K562 (cell line): ENCODE measurements around the gene WT1. TPM values are rescaled to one million over a fixed set of nuclear protein-coding genes. Genes with fewer than 3 reads are reported as not detected.

Source experiments
- ARID4B ChIP-seq: sonication (generic); formaldehyde crosslinking; IDR thresholded peaks from 2 replicates; pipeline ENCODE4 v1.8.0; 2022; ENCODE audit warnings: mild to moderate bottlenecking, missing genetic modification reagents
- ATF1 ChIP-seq, 2 experiments: fragments of 450-650 bp in 1 of 2; IDR thresholded peaks; 2 replicates each; pipeline ENCODE4 v1.6.1; 2016; ENCODE audit warnings: missing compliant biosample characterization in 1 of 2, missing genetic modification characterization in 1 of 2
- CEBPG ChIP-seq, 3 experiments: fragments of 200-800 bp in 1 of 3; sonication (Bioruptor generic) in 1 of 3; sonication (generic) in 1 of 3; formaldehyde crosslinking in 1 of 3; IDR thresholded peaks in 2 of 3; conservative IDR thresholded peaks in 1 of 3; 2 replicates each; pipeline versions ENCODE4 v1.6.1 to v1.8.0; 2016 to 2022; ENCODE audit warnings: missing compliant biosample characterization in 2 of 3, missing genetic modification characterization in 2 of 3, mild to moderate bottlenecking in 1 of 3, missing genetic modification reagents in 1 of 3
- FOSL1 ChIP-seq: fragments of 200-800 bp; sonication (Bioruptor generic); conservative IDR thresholded peaks from 2 replicates; pipeline ENCODE4 v1.6.1; 2016; ENCODE audit warnings: missing genetic modification characterization, missing compliant biosample characterization
- GATAD2A ChIP-seq: fragments of 450-650 bp; IDR thresholded peaks from 2 replicates; pipeline ENCODE4 v1.6.1; 2017
- JUN ChIP-seq, 2 experiments: sonication (generic) in 1 of 2; formaldehyde crosslinking in 1 of 2; IDR thresholded peaks; 2 replicates each; pipeline versions ENCODE4 v1.6.1 to v1.8.0; 2012 to 2022; ENCODE audit warnings: borderline replicate concordance in 2 of 2, mild to moderate bottlenecking in 2 of 2, improper control_type of control experiment in 1 of 2, low read depth in 1 of 2, low read length in 1 of 2, missing genetic modification reagents in 1 of 2
- MAX ChIP-seq: sonication (generic); formaldehyde crosslinking; IDR thresholded peaks from 2 replicates; pipeline ENCODE4 v1.9.0; 2022; ENCODE audit warnings: mild to moderate bottlenecking, missing genetic modification reagents
- POLR2H ChIP-seq: IDR thresholded peaks from 2 replicates; pipeline ENCODE4 v1.6.1; 2016; ENCODE audit warnings: missing genetic modification characterization, low read depth, mild to moderate bottlenecking, control low read depth, missing compliant biosample characterization, moderate library complexity
- PREB ChIP-seq: sonication (generic); formaldehyde crosslinking; IDR thresholded peaks from 2 replicates; pipeline ENCODE4 v1.8.1; 2023; ENCODE audit warnings: mild to moderate bottlenecking, missing genetic modification reagents
- TAF1 ChIP-seq: IDR thresholded peaks from 2 replicates; pipeline ENCODE4 v1.6.1; 2011; ENCODE audit warnings: mild to moderate bottlenecking, low read length, moderate library complexity; ENCODE audit not compliant: insufficient read depth, control insufficient read depth, severe bottlenecking; ENCODE audit errors: extremely low read depth
- TAF9B ChIP-seq: fragments of 450-650 bp; IDR thresholded peaks from 2 replicates; pipeline ENCODE4 v1.6.1; 2018; ENCODE audit warnings: mild to moderate bottlenecking; ENCODE audit not compliant: partially characterized antibody
- TCF7 ChIP-seq: sonication (generic); IDR thresholded peaks from 2 replicates; pipeline ENCODE4 v1.6.1; 2016; ENCODE audit warnings: antibody characterized with exemption, borderline replicate concordance
- THAP12 ChIP-seq: fragments of 250-450 bp; sonication (Bioruptor Pico); IDR thresholded peaks from 2 replicates; pipeline ENCODE4 v1.9.0; 2021; ENCODE audit warnings: mild to moderate bottlenecking, inconsistent platforms
- ZBTB17 ChIP-seq: fragments of 450-650 bp; formaldehyde crosslinking; IDR thresholded peaks from 2 replicates; pipeline ENCODE4 v1.4.0; 2020; ENCODE audit warnings: mild to moderate bottlenecking
- polyA plus RNA-seq, 8 experiments: library from polyadenylated mRNA; depleted of rRNA in 4 of 8; stranded (reverse) in 5 of 8; unstranded in 3 of 8; fragments of >200 nt; fragmentation: Nextera tagmentation in 2 of 8; fragmentation: Illumina TruSeq in 1 of 8; extraction: Ambion mirVana in 2 of 8; extraction: Trizol in 1 of 8; gene quantifications; 2 replicates each; pipeline versions ENCODE4 v1.2.1 to v1.2.3, GENCODE V29; 2011 to 2014; ENCODE audit warnings: inconsistent platforms in 1 of 8, missing spikeins in 1 of 8
- total RNA-seq, 7 experiments: library from RNA; depleted of rRNA in 6 of 7; stranded (reverse); fragments of >200 nt in 6 of 7; fragmentation: Illumina TruSeq in 2 of 7; extraction: Trizol in 2 of 7; gene quantifications; 2 replicates each; pipeline versions ENCODE4 v1.2.1 to v1.2.3, GENCODE V29; 2011 to 2021; ENCODE audit warnings: low replicate concordance in 1 of 7

Gene WT1
- total and polyA plus RNA-seq, 9 of the 15 experiments (the other 6 are each of a cell fraction or from before 2014, with no cell fraction given), result 7.1 to 33.8 (median 19.4) TPM

GRCh38 chr11:32434356-32435151, 785 bp downstream of the WT1 start (continued):
- TF ChIP-seq ARID4B (CRISPR knock-in tag) (peak; percentile 64), CEBPG (CRISPR knock-in tag; IDR thresholded peaks at IDR 0.05) (peak; percentile 50; the same call in 1 of the 2 replicates), CEBPG (tag; conservative IDR thresholded peaks at IDR 0.05 in 1 of 2, IDR thresholded peaks at IDR 0.05 in 1 of 2) (0 out of 4 replicates have a peak, but pooled peaks of 1 of the 2 experiments have one; percentile 22), TCF7 (0 out of 2 replicates have a peak, but pooled peaks have one; percentile 26), ZBTB17 (CRISPR knock-in tag) (peak; percentile 59; the same call in 1 of the 2 replicates), MAX (CRISPR knock-in tag) (peak; percentile 31; the same call in 1 of the 2 replicates), THAP12 (CRISPR knock-in tag) (peak; percentile 49; the same call in 1 of the 2 replicates), JUN (IDR thresholded peaks at IDR 0.05; ENCODE audit: borderline replicate concordance, low read depth, low read length) (peak; percentile 67), JUN (CRISPR knock-in tag; IDR thresholded peaks at IDR 0.05; ENCODE audit: borderline replicate concordance) (no peak), PREB (CRISPR knock-in tag) (no peak), TAF1 (peak; percentile 79), FOSL1 (0 out of 2 replicates have a peak, but pooled peaks have one; percentile 33), TAF9B (peak; percentile 72), ATF1 (CRISPR knock-in tag; IDR thresholded peaks at IDR 0.05) (no peak), ATF1 (tag; IDR thresholded peaks at IDR 0.05) (peak; percentile 49), POLR2H (tag) (peak; percentile 53), GATAD2A (peak; percentile 49; the same call in 1 of the 2 replicates)
